A204.1 (cell line): ENCODE measurements around the gene U2AF1L4.
"Not testable (repeated sequence)": the region's sequence is repeated elsewhere in the genome, so short reads cannot be mapped to it uniquely, and the experiment has no call there.

ENCODE experiments used
- FAIRE-seq: peaks from 2 replicates; lab custom pipeline; 2012; peaks lifted over from hg19 to GRCh38; lab: Jason Lieb, UNC

Gene U2AF1L4

GRCh38 chr19:35725216-35725861 lies 19.9 kb downstream of the U2AF1L4 start:
- FAIRE-seq = no peak

- FAIRE-seq = no peak
Observed at GRCh38 chr19:35724560-35724959, 20.7 kb downstream of the U2AF1L4 start.

GRCh38 chr19:35724132-35724531 lies 21.1 kb downstream of the U2AF1L4 start:
- not testable (repeated sequence) for FAIRE-seq

GRCh38 chr19:35723671-35724070 lies 21.5 kb downstream of the U2AF1L4 start:
- no peak for FAIRE-seq

- no peak for FAIRE-seq
Observed at GRCh38 chr19:35722897-35723296, 22.3 kb downstream of the U2AF1L4 start.

- FAIRE-seq = no peak
Observed at GRCh38 chr19:35722461-35722860, 22.8 kb downstream of the U2AF1L4 start.

GRCh38 chr19:35721374-35721773 lies 23.8 kb downstream of the U2AF1L4 start:
- no peak for FAIRE-seq

- no peak for FAIRE-seq
Observed at GRCh38 chr19:35720648-35721047, 24.6 kb downstream of the U2AF1L4 start.

GRCh38 chr19:35720163-35720524 lies 25.1 kb downstream of the U2AF1L4 start:
- FAIRE-seq = no peak

- FAIRE-seq = no peak
Observed at GRCh38 chr19:35719402-35720162, 25.6 kb downstream of the U2AF1L4 start.

- FAIRE-seq = no peak
Observed at GRCh38 chr19:35718345-35719041, 26.7 kb downstream of the U2AF1L4 start.

GRCh38 chr19:35717665-35718344 lies 27.4 kb downstream of the U2AF1L4 start, which contains the start of gene KMT2B:
KMT2B (plus strand) TSS chr19:35718003; CDS start chr19:35718019, 16 bp downstream.
- no peak for FAIRE-seq

GRCh38 chr19:35716801-35717664 lies 28.2 kb downstream of the U2AF1L4 start:
- no peak for FAIRE-seq

- no peak for FAIRE-seq
Observed at GRCh38 chr19:35715981-35716800, 29.0 kb downstream of the U2AF1L4 start.

GRCh38 chr19:35715355-35715809 lies 29.8 kb downstream of the U2AF1L4 start:
- FAIRE-seq = no peak

GRCh38 chr19:35714601-35715354 lies 30.4 kb downstream of the U2AF1L4 start:
- FAIRE-seq = no peak

GRCh38 chr19:35713904-35714495 lies 31.2 kb downstream of the U2AF1L4 start:
- no peak for FAIRE-seq

- no peak for FAIRE-seq
Observed at GRCh38 chr19:35713506-35713850, 31.7 kb downstream of the U2AF1L4 start.
